MCF 10A (cell line): ENCODE results near the gene UGT1A5. TPM values are rescaled to one million over a fixed set of nuclear protein-coding genes. Genes with fewer than 3 reads are reported as not detected.

Source experiments
- BruUV-seq: library from RNA; stranded (reverse); fragments of 400-500 nt; replicated peaks from 2 replicates; lab custom pipeline; 2021; lab: Mats Ljungman, UMichigan
- CTCF ChIA-PET: fragments of 300-600 bp; sonication (Branson Sonifier 250); formaldehyde crosslinking; extraction: SDS; loops from one replicate; lab custom pipeline; 2021; ENCODE audit warnings: antibody characterized with exemption, inconsistent platforms; lab: Yijun Ruan, JAX
- POLR2A ChIA-PET: fragments of 300-600, 350-650 bp; sonication (Branson Sonifier 250); formaldehyde crosslinking; extraction: SDS; loops from one replicate; lab custom pipeline; 2020; ENCODE audit warnings: antibody characterized with exemption, inconsistent platforms; lab: Yijun Ruan, JAX
- DNase-seq: peaks from one replicate; pipeline ENCODE4 v3.0.0-alpha.2; 2018; ENCODE audit not compliant: unreplicated experiment
- H3K27ac Mint-ChIP-seq: one replicate; pipeline ENCODE4 v1.8.0; 2022; ENCODE audit warnings: mild to moderate bottlenecking, low read depth, mixed read lengths; ENCODE audit not compliant: unreplicated experiment
- H3K27me3 Mint-ChIP-seq: one replicate; pipeline ENCODE4 v1.8.0; 2022; ENCODE audit warnings: mixed read lengths; ENCODE audit not compliant: insufficient read depth, unreplicated experiment
- H3K36me3 Mint-ChIP-seq: one replicate; pipeline ENCODE4 v1.8.0; 2022; ENCODE audit warnings: mild to moderate bottlenecking, moderate library complexity, mixed read lengths; ENCODE audit not compliant: insufficient read depth, unreplicated experiment
- H3K4me1 Mint-ChIP-seq: one replicate; pipeline ENCODE4 v1.8.0; 2022; ENCODE audit warnings: mixed read lengths; ENCODE audit not compliant: insufficient read depth, unreplicated experiment
- H3K4me3 Mint-ChIP-seq: one replicate; pipeline ENCODE4 v1.8.0; 2022; ENCODE audit warnings: mild to moderate bottlenecking, moderate library complexity, mixed read lengths; ENCODE audit not compliant: unreplicated experiment
- H3K9me3 Mint-ChIP-seq: one replicate; pipeline ENCODE4 v1.8.0; 2022; ENCODE audit warnings: mixed read lengths; ENCODE audit not compliant: unreplicated experiment
- CTCF ChIP-seq: fragments of 200-600 bp; IDR thresholded peaks from one replicate; pipeline ENCODE4 v1.8.0; 2022; ENCODE audit warnings: antibody characterized with exemption, mild to moderate bottlenecking; ENCODE audit not compliant: unreplicated experiment
- intact Hi-C: fragments of 100-400 bp; cut with micrococcal nuclease; formaldehyde crosslinking; loops from 2 replicates; pipeline ENCODE4 v1.14.1; 2022
- total RNA-seq: library from RNA; stranded (reverse); gene quantifications from 2 replicates; pipeline ENCODE4 v1.2.3, GENCODE V29; 2022

The UGT1A5 gene
- total RNA-seq, 1 experiment from 2014 or later: not detected

- H3K9me3 Mint-ChIP-seq: peaks cover 31% of the 10 kb centered on the region
- no peak for DNase-seq
- H3K27ac Mint-ChIP-seq: no peak overlapping the region
- no peaks in the 10 kb centered on the region for H3K36me3 Mint-ChIP-seq
- ChIA-PET POLR2A (interaction anchor here (0.6 kb wide), 1 partner anchor 24 kb away, joined by 3 read pairs; no protein-coding TSS in a partner anchor), CTCF (no interaction called here)
- intact Hi-C loops: no loop called here
- no peak overlapping the region for H3K4me3 Mint-ChIP-seq
- no peak for TF ChIP-seq CTCF
- no peaks in the 10 kb centered on the region for H3K27me3 Mint-ChIP-seq
- no peaks in the 10 kb centered on the region for H3K4me1 Mint-ChIP-seq
- BruUV-seq: no TSS peak
Measured at GRCh38 chr2:233779722-233780121, 67.0 kb downstream of the UGT1A5 start.

DNA sequence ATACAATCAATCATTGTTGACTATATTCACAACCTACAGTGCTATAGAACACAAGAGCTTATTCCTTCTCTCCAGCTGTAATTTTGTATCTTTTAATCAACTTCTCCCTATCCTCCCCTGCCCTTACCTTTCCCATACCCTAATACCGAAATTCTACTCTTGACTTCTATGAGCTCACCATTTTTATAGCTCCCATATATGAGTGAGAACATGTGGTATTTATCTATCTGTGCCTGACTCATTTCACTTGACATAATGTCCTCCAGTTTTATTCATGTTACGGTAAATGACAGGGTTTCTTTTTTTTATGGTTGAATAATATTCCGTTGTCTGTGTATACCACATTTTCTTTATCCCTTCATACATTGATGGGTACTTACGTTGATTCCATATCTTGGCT lies 68.1 kb downstream of the UGT1A5 start:
- BruUV-seq: no TSS peak
- TF ChIP-seq CTCF: no peak
- no peak overlapping the region for H3K27ac Mint-ChIP-seq

GRCh38 chr2:233789554-233789953 lies 76.8 kb downstream of the UGT1A5 start:
- Mint-ChIP-seq H3K36me3 (no peaks in the 10 kb centered on the region), H3K9me3 (peaks cover 13% of the 10 kb centered on the region), H3K4me3 (no peak overlapping the region), H3K4me1 (no peaks in the 10 kb centered on the region), H3K27ac (no peak overlapping the region), H3K27me3 (no peaks in the 10 kb centered on the region)
- ChIA-PET POLR2A (no interaction called here), CTCF (no interaction called here)
- no peak for TF ChIP-seq CTCF
- intact Hi-C loops: no loop called here
- DNase-seq: no peak
- BruUV-seq: no TSS peak

More for the DNA sequence above, 68.1 kb downstream of the UGT1A5 start:
- ChIA-PET CTCF (no interaction called here), POLR2A (interaction anchor here (0.7 kb wide), 1 partner anchor 252 kb away, joined by 3 read pairs; no protein-coding TSS in a partner anchor)
- H3K27me3 Mint-ChIP-seq: no peaks in the 10 kb centered on the region
- peaks cover 24% of the 10 kb centered on the region for H3K9me3 Mint-ChIP-seq
- no peak overlapping the region for H3K4me3 Mint-ChIP-seq
- no peak for DNase-seq
- intact Hi-C loops: no loop called here
- no peaks in the 10 kb centered on the region for H3K36me3 Mint-ChIP-seq
- no peaks in the 10 kb centered on the region for H3K4me1 Mint-ChIP-seq

DNA sequence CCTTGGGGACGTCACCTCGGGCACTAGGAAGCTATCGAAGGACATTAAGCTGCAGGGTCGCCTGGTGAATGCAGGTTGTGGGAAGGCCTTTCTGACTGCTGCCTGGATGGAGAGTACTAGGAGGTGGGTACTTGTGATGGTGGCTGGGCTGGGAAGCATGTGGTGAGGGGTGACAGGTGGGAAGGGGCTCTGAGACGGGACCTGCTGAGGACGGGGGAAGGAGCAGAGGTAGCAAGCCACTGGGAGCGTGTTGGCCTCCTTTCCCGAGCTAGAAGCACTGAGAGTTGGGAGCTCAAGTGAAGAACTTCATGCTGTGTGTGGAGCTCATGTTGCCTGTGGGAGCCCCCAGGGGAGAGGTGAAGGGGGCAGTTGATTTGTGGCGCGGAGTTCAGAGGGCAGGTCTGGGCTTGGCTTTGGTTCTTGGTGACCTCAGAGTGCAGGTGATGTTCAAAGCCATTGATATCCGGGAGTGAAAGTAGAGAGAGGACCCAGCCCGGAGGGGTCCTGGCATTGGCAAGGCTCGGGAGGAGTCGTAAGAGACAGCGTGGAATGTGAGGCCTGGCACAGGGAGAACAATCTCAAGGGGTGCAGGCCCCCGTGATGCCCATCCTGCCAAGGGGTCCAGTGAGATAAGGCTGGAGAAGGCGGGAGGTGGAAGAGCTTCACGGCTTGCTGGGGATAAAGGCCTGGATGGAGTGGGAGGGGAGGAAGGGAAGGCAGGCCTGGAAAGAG lies 78.6 kb downstream of the UGT1A5 start:
- CTCF ChIA-PET: interaction anchor here (0.6 kb wide), 1 partner anchor 184 kb away, joined by 4 read pairs; no protein-coding TSS in a partner anchor
- intact Hi-C loops: no loop called here
- Mint-ChIP-seq H3K4me3 (no peak overlapping the region), H3K9me3 (peaks cover 6% of the 10 kb centered on the region), H3K27ac (no peak overlapping the region), H3K36me3 (no peaks in the 10 kb centered on the region), H3K4me1 (no peaks in the 10 kb centered on the region), H3K27me3 (no peaks in the 10 kb centered on the region)
- TF ChIP-seq CTCF: no peak
- POLR2A ChIA-PET: no interaction called here
- no TSS peak for BruUV-seq
- no peak for DNase-seq
